ENCODE data around the gene MRPL43.

DNA sequence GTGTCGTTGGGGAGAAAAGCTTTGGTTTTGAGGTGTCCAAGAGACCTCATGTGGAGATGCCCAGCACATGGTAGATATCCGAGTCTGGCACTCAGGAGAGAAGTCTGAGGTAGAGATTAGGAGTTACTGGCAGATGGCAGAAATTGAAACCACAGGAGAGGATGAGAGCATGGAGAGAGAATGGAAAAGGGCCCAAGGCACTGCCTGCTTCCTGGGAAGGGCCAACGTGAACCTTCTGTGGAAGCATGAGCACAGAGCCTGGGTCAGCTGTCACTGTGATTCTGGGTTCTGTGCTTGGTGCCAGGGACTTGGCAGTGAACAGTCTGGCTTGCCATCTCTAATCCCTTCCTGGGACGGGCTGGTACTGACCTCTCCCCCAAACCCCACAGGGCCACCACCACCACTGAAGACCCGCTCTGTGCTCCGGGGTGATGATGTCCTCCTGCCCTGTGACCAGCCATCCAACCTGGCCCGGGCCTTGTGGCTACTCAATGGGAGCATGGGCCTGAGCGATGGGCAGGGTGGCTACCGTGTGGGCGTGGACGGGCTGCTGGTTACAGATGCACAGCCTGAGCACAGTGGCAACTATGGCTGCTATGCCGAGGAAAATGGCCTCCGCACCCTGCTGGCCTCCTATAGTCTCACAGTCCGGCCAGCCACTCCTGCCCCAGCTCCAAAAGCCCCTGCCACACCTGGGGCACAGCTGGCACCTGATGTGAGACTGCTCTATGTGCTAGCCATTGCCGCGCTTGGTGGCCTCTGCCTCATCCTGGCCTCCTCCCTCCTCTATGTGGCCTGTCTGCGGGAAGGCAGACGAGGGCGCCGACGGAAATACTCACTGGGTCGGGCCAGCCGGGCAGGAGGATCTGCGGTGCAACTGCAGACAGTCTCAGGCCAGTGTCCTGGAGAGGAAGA lies 4.1 kb downstream of the MRPL43 start:
- TF ChIP-seq, protein P1, sequence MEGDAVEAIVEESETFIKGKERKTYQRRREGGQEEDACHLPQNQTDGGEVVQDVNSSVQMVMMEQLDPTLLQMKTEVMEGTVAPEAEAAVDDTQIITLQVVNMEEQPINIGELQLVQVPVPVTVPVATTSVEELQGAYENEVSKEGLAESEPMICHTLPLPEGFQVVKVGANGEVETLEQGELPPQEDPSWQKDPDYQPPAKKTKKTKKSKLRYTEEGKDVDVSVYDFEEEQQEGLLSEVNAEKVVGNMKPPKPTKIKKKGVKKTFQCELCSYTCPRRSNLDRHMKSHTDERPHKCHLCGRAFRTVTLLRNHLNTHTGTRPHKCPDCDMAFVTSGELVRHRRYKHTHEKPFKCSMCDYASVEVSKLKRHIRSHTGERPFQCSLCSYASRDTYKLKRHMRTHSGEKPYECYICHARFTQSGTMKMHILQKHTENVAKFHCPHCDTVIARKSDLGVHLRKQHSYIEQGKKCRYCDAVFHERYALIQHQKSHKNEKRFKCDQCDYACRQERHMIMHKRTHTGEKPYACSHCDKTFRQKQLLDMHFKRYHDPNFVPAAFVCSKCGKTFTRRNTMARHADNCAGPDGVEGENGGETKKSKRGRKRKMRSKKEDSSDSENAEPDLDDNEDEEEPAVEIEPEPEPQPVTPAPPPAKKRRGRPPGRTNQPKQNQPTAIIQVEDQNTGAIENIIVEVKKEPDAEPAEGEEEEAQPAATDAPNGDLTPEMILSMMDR (IDR thresholded peaks at IDR 0.05), result no peak
- no peak for TF ChIP-seq POLR2A (IDR thresholded peaks at IDR 0.05)

Data from right lobe of liver (tissue), 4 donors.